Stimulated activated naive CD8-positive, alpha-beta T cell treated with anti-CD3 and anti-CD28 coated beads, Interleukin-15, Interleukin-2, amounts not matched to agents 100 ng/mL and 50 ng/mL, for 24 hours (primary cell): ENCODE results near the gene RPS25.
"Not testable (repeated sequence)": the region's sequence is repeated elsewhere in the genome, so short reads cannot be mapped to it uniquely, and the experiment has no call there.

Experiments used
- H3K27ac Mint-ChIP-seq: one replicate; pipeline ENCODE4 v1.8.0; 2021; ENCODE audit warnings: mild to moderate bottlenecking, mixed read lengths
- H3K27me3 Mint-ChIP-seq: one replicate; pipeline ENCODE4 v1.8.0; 2021; ENCODE audit warnings: mixed read lengths
- H3K36me3 Mint-ChIP-seq: one replicate; pipeline ENCODE4 v1.8.0; 2021; ENCODE audit warnings: low read depth, mixed read lengths
- H3K4me1 Mint-ChIP-seq: one replicate; pipeline ENCODE4 v1.8.0; 2021; ENCODE audit warnings: low read depth, mixed read lengths
- H3K4me3 Mint-ChIP-seq: one replicate; pipeline ENCODE4 v1.8.0; 2021; ENCODE audit warnings: mild to moderate bottlenecking, mixed read lengths
- H3K9me3 Mint-ChIP-seq: one replicate; pipeline ENCODE4 v1.8.0; 2021; ENCODE audit warnings: mixed read lengths

The RPS25 gene

DNA sequence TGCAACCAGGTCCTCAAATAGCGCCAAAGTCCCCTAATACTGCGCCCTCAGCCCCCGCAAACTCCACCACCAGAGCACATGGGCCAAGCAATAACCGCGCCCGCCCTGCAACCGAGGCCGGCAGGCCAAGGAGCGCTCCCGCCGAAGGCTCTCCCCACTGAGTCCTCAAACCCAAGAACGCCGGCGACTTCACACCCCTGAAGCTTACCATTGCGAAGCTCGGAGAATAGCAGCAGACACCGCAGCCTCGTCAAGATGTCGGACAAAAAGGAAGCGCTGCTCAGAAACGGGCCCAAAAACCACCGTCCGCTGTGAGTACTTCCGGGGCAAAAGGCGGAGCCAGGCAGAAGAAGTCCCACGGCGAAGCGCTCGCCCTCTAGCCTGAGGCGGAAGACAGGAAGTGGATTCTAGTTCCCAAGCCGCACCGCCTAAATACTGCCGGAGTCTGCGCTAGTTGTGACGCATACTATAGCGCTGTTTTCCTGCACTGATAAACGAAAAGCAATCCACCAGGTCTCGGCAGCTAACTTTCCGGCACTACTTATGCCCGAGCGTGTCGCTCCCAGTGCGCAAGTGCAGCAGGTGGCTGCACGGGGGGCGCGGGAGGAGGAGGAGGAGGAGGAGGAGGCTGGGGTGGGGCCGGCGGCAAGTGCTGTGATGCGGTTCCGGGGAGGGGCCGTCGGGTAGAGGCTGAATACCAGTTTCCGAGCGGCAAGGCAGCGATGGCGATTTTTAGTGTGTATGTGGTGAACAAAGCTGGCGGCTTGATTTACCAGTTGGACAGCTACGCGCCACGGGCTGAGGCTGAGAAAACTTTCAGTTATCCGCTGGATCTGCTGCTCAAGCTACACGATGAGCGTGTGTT, at the start of gene RPS25, which contains the start of gene TRAPPC4:
Gene RPS25, minus strand, starts transcription at position 270 of the 865 bp plus-strand sequence. Its CDS starts 59 bp downstream, at position 211.
Gene TRAPPC4, plus strand, starts transcription at position 693 of the 865 bp plus-strand sequence. Its CDS starts 30 bp downstream, at position 723.
- Mint-ChIP-seq H3K27ac (peak within 1 kb of the TSS; percentile 99), H3K36me3 (peaks cover 72% of the 10 kb centered on the region), H3K9me3 (no peaks in the 10 kb centered on the region), H3K4me3 (peak within 1 kb of the TSS; percentile 90), H3K4me1 (peaks cover 68% of the 10 kb centered on the region), H3K27me3 (no peaks in the 10 kb centered on the region)

DNA sequence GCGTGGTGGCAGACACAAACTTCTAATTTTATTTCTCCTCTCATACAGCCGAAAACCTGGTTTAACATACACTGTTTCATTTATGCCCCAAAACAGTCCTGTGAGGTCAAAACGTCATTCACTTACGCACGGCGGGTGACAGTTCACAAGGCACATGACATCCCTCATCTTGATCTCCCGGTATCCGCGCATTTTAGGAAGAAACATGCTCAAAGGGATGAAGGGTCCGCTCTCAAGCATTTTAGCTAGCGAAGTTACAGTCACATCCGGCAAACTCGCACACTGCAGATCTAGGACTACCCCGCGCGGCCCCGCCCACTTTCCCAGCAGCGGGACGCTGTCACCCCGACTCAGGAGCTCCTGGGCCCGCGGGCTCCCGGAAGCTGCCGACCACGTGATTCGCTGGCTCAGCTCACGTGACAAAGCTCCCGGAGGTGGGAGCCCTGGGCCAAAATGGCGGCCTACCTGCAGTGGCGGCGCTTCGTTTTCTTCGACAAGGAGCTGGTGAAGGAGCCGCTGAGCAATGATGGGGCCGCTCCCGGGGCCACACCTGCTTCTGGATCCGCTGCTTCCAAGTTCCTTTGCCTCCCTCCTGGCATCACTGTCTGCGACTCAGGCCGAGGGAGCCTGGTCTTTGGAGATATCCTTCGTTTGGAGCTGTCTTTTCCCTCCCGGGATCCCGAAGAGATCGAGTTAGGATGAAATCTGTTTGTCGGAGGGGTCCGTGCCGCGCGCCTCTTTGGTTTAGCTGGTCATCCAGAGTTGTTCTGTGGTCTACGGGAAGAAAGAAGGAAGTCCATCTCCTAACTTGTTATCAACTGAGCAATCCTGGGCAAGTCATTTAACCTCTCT, 49.5 kb upstream of the RPS25 start, which contains the start of gene VPS11:
Gene VPS11, plus strand, starts transcription at position 448 of the 852 bp plus-strand sequence. Its CDS starts 6 bp downstream, at position 454.
- no peaks in the 10 kb centered on the region for H3K27me3 Mint-ChIP-seq
- H3K4me1 Mint-ChIP-seq, result peaks cover 48% of the 10 kb centered on the region

DNA sequence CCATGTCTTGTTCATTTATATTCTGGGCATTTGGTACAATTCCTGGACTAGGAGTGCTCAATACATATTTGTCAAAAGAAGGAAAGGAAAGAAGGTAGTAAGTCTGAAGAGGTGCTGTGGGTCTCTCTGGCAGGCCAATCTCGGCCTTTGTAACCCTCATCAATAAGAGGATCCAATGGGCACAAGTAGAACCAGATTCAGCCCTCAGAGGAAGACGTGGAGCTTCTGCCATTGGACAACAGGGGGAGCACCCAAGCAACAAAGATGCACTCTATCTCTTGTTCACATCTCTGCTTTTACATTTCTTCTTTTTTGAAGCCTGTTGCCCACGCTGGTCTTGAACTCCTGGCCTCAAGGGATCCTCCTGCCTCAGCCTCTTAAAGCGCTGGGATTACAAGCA, 47.2 kb upstream of the RPS25 start:
- Mint-ChIP-seq H3K36me3 (peaks cover 10% of the 10 kb centered on the region), H3K27ac (peak overlapping the region; percentile 57), H3K9me3 (no peaks in the 10 kb centered on the region), H3K27me3 (no peaks in the 10 kb centered on the region), H3K4me3 (peak overlapping the region; percentile 22), H3K4me1 (peaks cover 48% of the 10 kb centered on the region)

More for the DNA sequence above, 49.5 kb upstream of the RPS25 start, which contains the start of gene VPS11:
- Mint-ChIP-seq H3K9me3 (no peaks in the 10 kb centered on the region), H3K27ac (peak within 1 kb of the TSS; percentile 96), H3K36me3 (peaks cover 25% of the 10 kb centered on the region), H3K4me3 (peak within 1 kb of the TSS; percentile 100)

DNA sequence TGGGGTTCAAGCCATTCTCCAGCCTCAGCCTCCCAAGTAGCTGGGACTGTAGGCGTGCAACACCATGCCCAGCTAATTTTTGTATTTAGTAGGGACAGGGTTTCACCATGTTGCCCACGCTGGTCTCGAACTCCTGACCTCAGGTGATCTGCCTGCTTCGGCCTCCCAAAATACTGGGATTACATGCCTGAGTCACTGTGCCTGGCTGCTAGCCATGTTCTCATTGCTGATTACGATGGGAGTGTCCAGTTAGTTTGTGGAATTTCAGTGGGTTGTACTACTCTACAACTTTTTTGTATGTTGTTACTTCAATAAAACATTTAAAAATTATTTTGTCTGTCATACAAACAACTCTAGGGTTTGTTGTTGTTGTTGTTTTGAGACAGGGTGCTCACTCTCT, 44.6 kb upstream of the RPS25 start:
- peaks cover 8% of the 10 kb centered on the region for H3K36me3 Mint-ChIP-seq
- H3K9me3 Mint-ChIP-seq, result no peaks in the 10 kb centered on the region
- H3K27ac Mint-ChIP-seq, result no peak overlapping the region
- H3K4me3 Mint-ChIP-seq, result no peak overlapping the region
- peaks cover 37% of the 10 kb centered on the region for H3K4me1 Mint-ChIP-seq
- no peaks in the 10 kb centered on the region for H3K27me3 Mint-ChIP-seq

DNA sequence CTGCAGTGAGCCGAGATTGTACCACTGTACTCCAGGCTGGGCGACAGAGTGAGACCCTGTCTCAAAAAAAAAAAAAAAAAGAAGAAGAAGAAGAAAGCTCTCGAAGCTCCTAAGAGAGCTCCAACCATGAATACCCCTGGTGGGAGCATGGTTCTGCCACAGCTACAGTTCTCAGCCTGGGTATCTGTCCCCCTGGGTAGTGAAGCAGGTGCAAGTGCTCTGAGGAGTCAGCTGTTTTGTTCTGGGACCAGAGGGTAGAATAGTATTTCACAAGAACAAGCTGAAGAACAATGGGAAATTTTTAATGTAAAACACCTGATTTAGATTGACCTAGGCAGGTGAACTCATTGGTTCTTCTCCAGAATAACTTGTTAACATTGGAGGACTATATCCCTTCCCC, 43.1 kb upstream of the RPS25 start:
- H3K4me3 Mint-ChIP-seq, result no peak overlapping the region

DNA sequence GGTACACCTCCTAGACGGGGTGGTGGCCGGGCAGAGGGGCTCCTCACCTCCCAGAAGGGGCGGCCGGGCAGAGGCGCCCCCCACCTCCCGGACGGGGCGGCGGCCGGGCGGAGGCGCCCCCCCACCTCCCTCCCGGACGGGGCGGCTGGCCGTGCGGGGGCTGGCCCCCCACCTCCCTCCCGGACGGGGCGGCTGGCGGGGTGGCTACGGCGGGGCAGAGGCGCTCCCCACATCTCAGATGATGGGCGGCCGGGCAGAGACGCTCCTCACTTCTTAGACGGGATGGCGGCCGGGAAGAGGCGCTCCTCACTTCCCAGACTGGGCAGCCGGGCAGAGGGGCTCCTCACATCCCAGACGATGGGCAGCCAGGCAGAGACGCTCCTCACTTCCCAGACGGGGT, 41.0 kb upstream of the RPS25 start:
- H3K4me3 Mint-ChIP-seq, H3K9me3 Mint-ChIP-seq, H3K27ac Mint-ChIP-seq, H3K27me3 Mint-ChIP-seq: not testable (repeated sequence)
- Mint-ChIP-seq H3K36me3 (peaks cover 28% of the 10 kb centered on the region), H3K4me1 (peaks cover 31% of the 10 kb centered on the region)

More for the DNA sequence above, 43.1 kb upstream of the RPS25 start:
- H3K36me3 Mint-ChIP-seq, result peaks cover 8% of the 10 kb centered on the region
- H3K4me1 Mint-ChIP-seq, result peaks cover 30% of the 10 kb centered on the region
- H3K9me3 Mint-ChIP-seq, result no peaks in the 10 kb centered on the region
- no peaks in the 10 kb centered on the region for H3K27me3 Mint-ChIP-seq
- no peak overlapping the region for H3K27ac Mint-ChIP-seq

DNA sequence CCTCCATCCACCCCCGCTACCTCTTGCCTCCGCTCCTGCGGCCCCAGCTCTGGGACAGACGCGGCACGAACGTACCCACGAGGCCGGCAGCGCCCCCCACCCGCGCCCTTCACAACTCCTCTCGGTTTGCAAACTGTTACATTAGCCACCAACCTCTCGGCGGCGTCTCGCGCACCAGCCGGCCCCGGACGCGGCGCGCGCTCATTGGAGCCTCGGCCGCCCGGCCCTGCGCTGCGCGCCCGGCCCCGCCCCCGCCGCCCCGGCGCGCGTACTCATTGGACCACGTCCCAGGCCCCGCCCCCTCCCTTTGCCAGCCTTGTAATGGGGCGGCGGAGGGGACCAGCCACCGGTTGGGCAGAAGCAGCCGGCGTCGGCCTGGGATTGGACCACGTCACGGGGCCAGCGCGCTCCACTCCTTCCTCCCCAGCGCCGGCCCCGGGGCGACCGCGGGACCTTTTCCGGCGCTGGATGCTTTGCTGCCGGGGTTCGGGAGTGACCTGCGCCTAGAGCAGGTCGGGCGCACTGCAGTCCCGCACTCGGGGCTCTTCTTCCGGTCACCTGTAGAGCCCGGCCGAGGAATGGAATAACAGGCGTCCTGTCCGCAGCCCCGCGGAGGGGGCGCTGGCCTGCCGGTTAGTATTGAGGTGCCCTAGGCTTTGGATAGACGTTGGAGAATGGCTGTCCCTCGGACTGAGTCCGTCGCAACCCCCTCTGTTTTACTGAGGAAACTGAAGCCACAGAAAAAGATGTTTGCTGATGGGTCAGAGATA, 39.0 kb upstream of the RPS25 start, which contains the start of gene HYOU1:
Gene HYOU1, minus strand, starts transcription at position 206 of the 770 bp plus-strand sequence. CDS start 1,045 bp downstream, outside the sequence.
- Mint-ChIP-seq H3K4me1 (peaks cover 41% of the 10 kb centered on the region), H3K4me3 (peak within 1 kb of the TSS; percentile 95), H3K9me3 (no peaks in the 10 kb centered on the region), H3K36me3 (peaks cover 46% of the 10 kb centered on the region), H3K27me3 (no peaks in the 10 kb centered on the region), H3K27ac (peak within 1 kb of the TSS; percentile 96)

DNA sequence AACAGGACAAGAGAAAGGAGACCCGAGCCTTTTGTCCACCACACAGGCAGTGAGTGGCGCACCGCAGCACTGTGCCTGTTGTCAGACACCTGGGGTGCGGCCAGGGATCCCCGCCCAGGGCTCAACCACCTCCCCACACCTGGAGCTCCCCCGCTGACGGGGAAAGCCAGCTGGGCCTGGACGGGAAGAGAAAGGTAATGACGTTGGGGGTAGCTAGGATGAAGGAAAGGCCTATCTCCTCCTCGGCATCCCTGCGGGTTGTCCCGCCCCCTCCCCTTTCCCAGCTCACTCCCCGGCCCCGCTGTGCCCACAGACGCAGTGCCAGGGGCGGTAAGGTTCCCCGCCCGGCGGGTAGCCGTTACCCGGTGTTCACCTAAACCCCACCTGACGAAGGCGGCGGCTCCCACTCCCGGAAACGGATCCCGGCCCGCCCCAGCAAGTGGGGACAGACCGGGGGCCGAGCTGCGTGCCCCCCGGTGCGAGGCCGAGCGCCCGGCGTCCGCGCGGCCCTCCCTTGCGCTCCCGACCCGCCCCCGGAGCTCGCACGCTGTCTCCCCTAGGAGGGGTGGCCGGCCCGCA, 38.4 kb upstream of the RPS25 start:
- no peaks in the 10 kb centered on the region for H3K27me3 Mint-ChIP-seq
- H3K4me1 Mint-ChIP-seq, result peaks cover 48% of the 10 kb centered on the region
- peaks cover 50% of the 10 kb centered on the region for H3K36me3 Mint-ChIP-seq
- H3K4me3 Mint-ChIP-seq, result peak overlapping the region; percentile 95
- peak overlapping the region; percentile 96 for H3K27ac Mint-ChIP-seq
- no peaks in the 10 kb centered on the region for H3K9me3 Mint-ChIP-seq

DNA sequence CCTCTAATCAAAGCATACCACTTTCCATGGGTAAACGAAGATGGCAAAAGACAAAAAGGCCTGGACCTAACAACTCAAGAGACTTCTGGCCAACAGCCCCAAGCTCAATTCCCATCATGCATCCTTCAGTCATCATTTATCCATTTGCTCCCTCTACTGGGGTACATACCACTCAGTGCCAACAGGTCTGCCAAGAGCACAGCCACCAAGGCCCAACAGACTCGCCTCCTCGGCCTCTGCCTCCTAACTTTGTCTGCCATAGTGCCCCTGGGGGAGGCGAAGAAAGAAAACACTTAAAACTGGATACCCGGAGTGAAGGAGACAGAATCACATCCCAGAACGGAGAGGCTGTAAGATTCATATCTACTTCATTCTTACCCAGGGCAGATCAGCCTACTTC, 37.8 kb upstream of the RPS25 start:
- peaks cover 56% of the 10 kb centered on the region for H3K36me3 Mint-ChIP-seq
- H3K4me1 Mint-ChIP-seq, result peaks cover 50% of the 10 kb centered on the region
- no peaks in the 10 kb centered on the region for H3K9me3 Mint-ChIP-seq
- H3K27me3 Mint-ChIP-seq, result no peaks in the 10 kb centered on the region
- H3K4me3 Mint-ChIP-seq, result peak overlapping the region; percentile 95
- peak overlapping the region; percentile 83 for H3K27ac Mint-ChIP-seq

DNA sequence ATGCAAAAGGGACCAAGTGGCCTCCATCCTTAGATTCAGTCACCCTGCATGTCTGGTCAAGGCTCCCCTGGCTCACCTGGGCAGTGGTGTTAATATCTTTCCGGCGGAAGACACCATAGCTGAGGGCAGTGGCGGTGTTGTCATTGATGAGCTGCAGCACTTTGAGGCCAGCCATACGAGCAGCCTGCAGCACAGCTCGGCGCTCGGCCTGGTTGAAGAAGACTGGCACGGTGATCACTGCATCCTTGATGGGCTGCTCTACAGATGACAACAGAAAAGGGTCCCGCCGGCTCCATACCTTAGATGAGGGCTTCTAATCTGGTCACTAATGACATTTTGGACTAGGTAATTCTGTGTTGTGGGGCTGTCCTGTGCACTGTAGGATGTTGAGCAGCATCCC, 36.3 kb upstream of the RPS25 start:
- Mint-ChIP-seq H3K9me3 (no peaks in the 10 kb centered on the region), H3K27ac (no peak overlapping the region), H3K4me1 (peaks cover 50% of the 10 kb centered on the region), H3K27me3 (no peaks in the 10 kb centered on the region), H3K36me3 (peaks cover 66% of the 10 kb centered on the region), H3K4me3 (peak overlapping the region; percentile 12)

DNA sequence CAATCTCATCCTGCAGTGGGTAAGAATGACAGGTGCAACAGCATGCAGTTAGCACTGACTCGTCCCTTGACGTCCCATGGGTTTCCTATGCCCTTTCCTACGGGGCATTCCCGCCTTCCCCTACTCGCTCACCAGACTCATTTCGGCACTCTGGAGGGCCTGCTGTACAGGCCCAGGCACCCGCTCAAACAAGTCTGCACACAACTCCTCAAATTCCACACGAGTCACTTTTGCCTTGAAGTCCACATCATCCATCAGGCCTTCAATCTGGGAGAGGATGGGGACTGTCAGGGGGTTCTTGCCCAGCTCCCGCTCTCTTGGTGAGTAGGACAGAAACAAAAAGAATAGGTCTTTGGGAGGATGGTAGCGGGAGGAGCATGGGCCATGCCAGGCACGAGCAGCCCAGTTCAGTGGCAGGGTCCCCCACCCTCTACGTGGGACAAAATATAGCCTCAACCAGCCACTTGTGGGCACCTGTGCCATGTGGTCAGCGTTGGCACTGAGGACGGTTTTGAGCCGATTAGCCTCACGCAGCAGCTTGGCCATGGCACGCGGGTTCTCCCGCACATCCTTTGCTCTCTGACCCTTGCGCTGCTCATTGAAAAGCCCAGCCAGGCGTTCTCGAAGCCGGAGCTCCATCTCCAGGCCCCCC, 34.1 kb upstream of the RPS25 start:
- Mint-ChIP-seq H3K36me3 (peaks cover 80% of the 10 kb centered on the region), H3K27me3 (no peaks in the 10 kb centered on the region), H3K4me1 (peaks cover 38% of the 10 kb centered on the region), H3K4me3 (no peak overlapping the region), H3K9me3 (no peaks in the 10 kb centered on the region), H3K27ac (peak overlapping the region; percentile 69)

DNA sequence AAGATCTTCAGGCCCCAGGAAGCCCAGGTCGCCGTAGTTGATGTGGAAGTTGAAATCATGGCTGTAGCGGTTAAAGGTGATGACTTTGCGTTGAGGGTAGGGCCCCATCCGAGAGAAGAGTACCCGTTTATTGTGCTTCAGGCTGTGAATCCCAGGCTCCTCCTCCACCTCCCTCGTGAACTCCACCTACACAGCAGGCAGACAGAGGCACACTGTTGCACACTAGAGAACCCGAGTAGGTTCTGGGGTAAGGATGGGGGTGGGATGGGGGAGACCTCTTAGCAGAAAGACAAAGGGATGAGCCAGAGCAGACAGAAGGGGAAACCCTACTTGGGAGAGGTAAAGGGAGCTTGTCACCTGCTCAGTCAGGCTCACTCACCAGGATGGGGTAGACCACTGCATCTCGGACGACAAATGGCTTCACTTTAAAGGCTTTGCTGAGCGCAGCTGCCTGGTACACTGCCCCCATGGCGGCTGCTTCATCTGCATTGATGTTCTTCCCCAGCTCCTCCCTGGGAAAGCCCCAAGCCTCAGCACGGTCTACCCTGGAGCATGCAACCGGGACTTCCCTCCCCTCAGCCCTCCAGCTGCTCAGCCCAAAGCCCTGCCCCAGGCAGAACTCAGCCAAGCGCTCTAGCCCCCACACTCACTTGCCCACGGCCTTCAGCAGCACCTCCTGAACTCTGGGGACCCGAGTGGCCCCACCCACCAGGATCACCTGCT, 33.5 kb upstream of the RPS25 start:
- Mint-ChIP-seq H3K4me3 (no peak overlapping the region), H3K4me1 (peaks cover 38% of the 10 kb centered on the region), H3K27me3 (no peaks in the 10 kb centered on the region), H3K36me3 (peaks cover 86% of the 10 kb centered on the region), H3K27ac (peak overlapping the region; percentile 69), H3K9me3 (no peaks in the 10 kb centered on the region)

DNA sequence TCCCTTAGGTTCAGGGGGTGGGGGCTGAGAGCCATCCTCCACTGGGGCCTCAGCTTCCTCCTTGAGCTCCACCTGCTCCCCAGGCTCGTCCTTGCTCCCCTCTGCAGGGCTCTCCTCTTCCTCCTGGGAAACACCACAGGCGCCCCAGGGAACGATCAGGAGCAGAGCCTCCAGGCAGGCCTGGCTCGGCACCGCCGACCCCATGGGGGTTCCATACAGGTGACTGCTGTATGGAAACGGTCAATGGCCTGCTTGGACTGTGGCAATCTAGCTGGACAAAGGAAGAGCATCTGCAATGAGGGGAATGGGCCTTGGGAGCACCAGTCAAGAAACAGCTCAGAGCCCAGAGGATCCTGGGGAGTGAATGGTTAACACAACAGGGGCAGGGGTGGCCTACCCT, 30.9 kb upstream of the RPS25 start:
- Mint-ChIP-seq H3K27ac (no peak overlapping the region), H3K27me3 (no peaks in the 10 kb centered on the region), H3K9me3 (no peaks in the 10 kb centered on the region), H3K4me3 (no peak overlapping the region), H3K4me1 (peaks cover 22% of the 10 kb centered on the region), H3K36me3 (peaks cover 88% of the 10 kb centered on the region)
